Measurements from ENCODE around the gene PLEKHJ1. TPM values are rescaled to one million over a fixed set of nuclear protein-coding genes. Genes with fewer than 3 reads are reported as not detected.

The PLEKHJ1 gene
- total RNA-seq, 1 donor from 2014 or later = 126 TPM

GRCh38 chr19:2230033-2230531 is 6.0 kb downstream of the PLEKHJ1 start:
- Mint-ChIP-seq H3K27ac (ENCODE audit: unreplicated experiment) (no peak overlapping the region), H3K9me3 (ENCODE audit: unreplicated experiment) (no peaks in the 10 kb centered on the region), H3K27me3 (ENCODE audit: unreplicated experiment) (peaks cover 16% of the 10 kb centered on the region), H3K4me1 (ENCODE audit: unreplicated experiment) (peaks cover 10% of the 10 kb centered on the region), H3K36me3 (ENCODE audit: low read depth, unreplicated experiment) (peaks cover 22% of the 10 kb centered on the region), H3K4me3 (ENCODE audit: unreplicated experiment) (peak overlapping the region; percentile 50)
- DNase-seq (ENCODE audit: low spot score) = no peak
- TF ChIP-seq, protein P1, sequence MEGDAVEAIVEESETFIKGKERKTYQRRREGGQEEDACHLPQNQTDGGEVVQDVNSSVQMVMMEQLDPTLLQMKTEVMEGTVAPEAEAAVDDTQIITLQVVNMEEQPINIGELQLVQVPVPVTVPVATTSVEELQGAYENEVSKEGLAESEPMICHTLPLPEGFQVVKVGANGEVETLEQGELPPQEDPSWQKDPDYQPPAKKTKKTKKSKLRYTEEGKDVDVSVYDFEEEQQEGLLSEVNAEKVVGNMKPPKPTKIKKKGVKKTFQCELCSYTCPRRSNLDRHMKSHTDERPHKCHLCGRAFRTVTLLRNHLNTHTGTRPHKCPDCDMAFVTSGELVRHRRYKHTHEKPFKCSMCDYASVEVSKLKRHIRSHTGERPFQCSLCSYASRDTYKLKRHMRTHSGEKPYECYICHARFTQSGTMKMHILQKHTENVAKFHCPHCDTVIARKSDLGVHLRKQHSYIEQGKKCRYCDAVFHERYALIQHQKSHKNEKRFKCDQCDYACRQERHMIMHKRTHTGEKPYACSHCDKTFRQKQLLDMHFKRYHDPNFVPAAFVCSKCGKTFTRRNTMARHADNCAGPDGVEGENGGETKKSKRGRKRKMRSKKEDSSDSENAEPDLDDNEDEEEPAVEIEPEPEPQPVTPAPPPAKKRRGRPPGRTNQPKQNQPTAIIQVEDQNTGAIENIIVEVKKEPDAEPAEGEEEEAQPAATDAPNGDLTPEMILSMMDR (IDR thresholded peaks at IDR 0.05; ENCODE audit: unreplicated experiment) = no peak

GRCh38 chr19:2229103-2230032 is 6.8 kb downstream of the PLEKHJ1 start:
- TF ChIP-seq, protein P1 (IDR thresholded peaks at IDR 0.05; ENCODE audit: unreplicated experiment) = no peak
- Mint-ChIP-seq H3K4me3 (ENCODE audit: unreplicated experiment) (peak overlapping the region; percentile 69), H3K27ac (ENCODE audit: unreplicated experiment) (no peak overlapping the region), H3K36me3 (ENCODE audit: low read depth, unreplicated experiment) (peaks cover 24% of the 10 kb centered on the region), H3K27me3 (ENCODE audit: unreplicated experiment) (peaks cover 18% of the 10 kb centered on the region), H3K9me3 (ENCODE audit: unreplicated experiment) (no peaks in the 10 kb centered on the region), H3K4me1 (ENCODE audit: unreplicated experiment) (peaks cover 7% of the 10 kb centered on the region)
- no peak for DNase-seq (ENCODE audit: low spot score)

DNA sequence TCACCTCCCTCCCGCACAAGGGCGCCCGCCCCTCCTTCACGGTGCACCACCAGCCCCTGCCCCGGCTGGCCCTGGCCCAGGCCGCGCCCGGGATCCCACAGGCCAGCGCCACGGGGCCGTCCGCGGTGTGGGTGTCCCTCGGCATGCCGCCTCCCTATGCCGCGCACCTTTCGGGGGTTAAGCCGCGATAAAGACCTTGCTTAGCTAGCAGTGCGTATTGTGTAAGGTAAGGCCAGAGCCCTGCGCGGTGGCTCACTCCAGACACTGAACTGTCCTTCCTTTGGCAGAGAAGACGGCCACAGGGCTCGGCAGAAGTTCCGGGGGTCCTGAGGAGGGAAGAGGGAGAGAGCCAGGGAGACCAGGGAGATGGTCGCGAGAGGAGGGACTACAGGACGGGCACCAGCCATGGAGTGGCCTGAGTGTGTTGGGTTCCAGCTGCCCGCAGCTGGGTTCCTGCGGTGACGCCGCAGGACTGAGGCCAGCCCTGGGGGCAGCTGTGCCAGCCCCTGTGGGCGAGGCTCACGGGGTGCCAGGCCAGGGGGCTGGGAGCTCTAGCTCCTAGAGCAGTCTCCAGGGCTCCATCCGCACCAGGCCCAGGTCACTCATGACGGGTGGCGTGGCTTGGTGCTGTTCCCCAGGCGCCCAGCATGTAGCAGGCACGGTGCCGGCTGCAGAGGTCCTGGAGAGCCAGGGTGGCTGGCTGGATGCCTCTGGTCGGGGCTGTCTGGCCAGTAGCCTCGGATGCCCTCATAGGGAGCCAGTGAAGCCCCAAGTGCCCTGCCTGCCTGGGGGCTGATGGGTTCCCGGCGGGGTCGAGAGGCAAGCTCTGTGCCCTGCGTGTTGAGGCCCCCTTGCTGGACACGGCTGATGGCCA is 7.7 kb downstream of the PLEKHJ1 start:
- Mint-ChIP-seq H3K4me1 (ENCODE audit: unreplicated experiment) (peaks cover 7% of the 10 kb centered on the region), H3K27ac (ENCODE audit: unreplicated experiment) (no peak overlapping the region), H3K36me3 (ENCODE audit: low read depth, unreplicated experiment) (peaks cover 23% of the 10 kb centered on the region), H3K27me3 (ENCODE audit: unreplicated experiment) (peaks cover 17% of the 10 kb centered on the region), H3K9me3 (ENCODE audit: unreplicated experiment) (no peaks in the 10 kb centered on the region), H3K4me3 (ENCODE audit: unreplicated experiment) (peak overlapping the region; percentile 69)
- TF ChIP-seq, protein P1 (IDR thresholded peaks at IDR 0.05; ENCODE audit: unreplicated experiment) = no peak
- DNase-seq (ENCODE audit: low spot score) = no peak

DNA sequence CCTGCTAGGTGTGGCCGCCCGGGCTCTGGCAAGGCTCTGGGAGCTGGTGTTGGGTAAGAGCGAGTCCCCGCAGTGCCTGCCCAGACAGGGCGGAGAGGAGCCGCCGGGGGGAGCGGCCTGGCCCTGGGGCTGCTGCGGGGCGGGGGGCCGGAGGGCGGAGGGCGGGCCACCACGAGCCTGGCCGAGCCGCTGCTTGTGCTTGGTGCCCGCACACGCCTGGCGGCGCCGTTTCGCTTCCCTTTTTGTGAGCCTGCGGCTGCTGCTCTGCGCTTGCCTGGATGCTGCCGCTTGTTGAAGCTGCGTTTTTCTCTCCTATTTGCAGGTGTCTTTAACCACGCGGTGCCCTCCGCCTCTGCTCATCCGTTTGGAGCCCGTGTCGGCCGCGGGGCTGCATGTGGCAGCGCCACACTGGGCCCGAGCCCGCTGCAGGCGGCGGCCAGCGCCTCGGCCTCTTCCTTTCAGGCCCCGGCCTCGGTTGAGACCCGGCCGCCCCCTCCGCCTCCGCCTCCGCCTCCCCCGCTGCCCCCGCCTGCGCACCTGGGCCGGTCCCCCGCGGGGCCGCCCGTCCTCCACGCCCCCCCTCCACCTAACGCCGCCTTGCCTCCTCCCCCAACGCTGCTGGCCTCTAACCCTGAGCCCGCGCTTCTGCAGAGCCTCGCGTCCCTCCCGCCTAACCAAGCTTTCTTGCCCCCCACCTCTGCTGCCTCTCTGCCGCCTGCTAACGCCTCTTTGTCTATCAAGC is 8.5 kb downstream of the PLEKHJ1 start:
- peaks cover 7% of the 10 kb centered on the region for H3K4me1 Mint-ChIP-seq (ENCODE audit: unreplicated experiment)
- TF ChIP-seq, protein P1 (IDR thresholded peaks at IDR 0.05; ENCODE audit: unreplicated experiment) = no peak
- H3K27me3 Mint-ChIP-seq (ENCODE audit: unreplicated experiment) = peaks cover 17% of the 10 kb centered on the region
- DNase-seq (ENCODE audit: low spot score) = no peak
- peaks cover 22% of the 10 kb centered on the region for H3K36me3 Mint-ChIP-seq (ENCODE audit: low read depth, unreplicated experiment)
- no peak overlapping the region for H3K4me3 Mint-ChIP-seq (ENCODE audit: unreplicated experiment)
- H3K27ac Mint-ChIP-seq (ENCODE audit: unreplicated experiment) = no peak overlapping the region
- H3K9me3 Mint-ChIP-seq (ENCODE audit: unreplicated experiment) = no peaks in the 10 kb centered on the region
